HepG2 (cell line): ENCODE measurements around the gene ALOX15. TPM values are rescaled to one million over a fixed set of nuclear protein-coding genes. Genes with fewer than 3 reads are reported as not detected.

Experiments used
- ATAC-seq: fragments of 200-7000 bp; cut with Tn5 transposase; 3 replicates; pipeline ENCODE4 v1.9.1; 2020; ENCODE audit warnings: mild to moderate bottlenecking, moderate library complexity
- BruUV-seq: library from RNA; stranded (reverse); fragments of 400-500 nt; replicated peaks from 2 replicates; lab custom pipeline; 2021; lab: Mats Ljungman, UMichigan
- CTCF ChIA-PET: fragments of 300-600 bp; formaldehyde crosslinking; extraction: SDS; loops from one replicate; lab custom pipeline; 2021; ENCODE audit warnings: low total read pairs, inconsistent platforms, low intra/inter-chr PET ratio; lab: Yijun Ruan, JAX
- POLR2A ChIA-PET: fragments of 350-600 bp; sonication (Branson Sonifier 250); formaldehyde crosslinking; loops from one replicate; lab custom pipeline; 2020; ENCODE audit warnings: antibody characterized with exemption, inconsistent platforms; lab: Yijun Ruan, JAX
- DNase-seq: peaks from one replicate; pipeline ENCODE4 v3.0.0-alpha.2; 2015; ENCODE audit warnings: low spot score
- FAIRE-seq: peaks from 3 replicates; lab custom pipeline; 2011; peaks lifted over from hg19 to GRCh38; lab: Jason Lieb, UNC
- H2AFZ ChIP-seq: one replicate; pipeline ENCODE4 v1.6.1; 2011; ENCODE audit warnings: low read length, inconsistent platforms
- H3K27ac ChIP-seq: fragments of 300-600 bp; 3 replicates; pipeline ENCODE4 v1.8.0; 2011; ENCODE audit warnings: mixed run types, mild to moderate bottlenecking, mixed read lengths, low read length, inconsistent platforms; ENCODE audit not compliant: insufficient read depth; ENCODE audit errors: extremely low read length
- H3K27me3 ChIP-seq, 2 experiments: fragments of 200-600 bp in 1 of 2; 2 replicates in 1 of 2; 3 replicates in 1 of 2; pipeline versions ENCODE4 v1.6.0 to v1.8.0; 2011; ENCODE audit warnings: low read length in 2 of 2, mild to moderate bottlenecking in 2 of 2, moderate library complexity in 2 of 2, inconsistent platforms in 1 of 2; ENCODE audit not compliant: insufficient read depth in 2 of 2, control insufficient read depth in 1 of 2
- H3K36me3 ChIP-seq, 2 experiments: fragments of 200-600 bp in 1 of 2; replicated peaks in 1 of 2; 2 replicates in 1 of 2; 3 replicates in 1 of 2; pipeline versions ENCODE4 v1.5.1 to v1.8.0; 2011; ENCODE audit warnings: low read length in 2 of 2, inconsistent platforms in 1 of 2; ENCODE audit not compliant: insufficient read depth in 2 of 2, control insufficient read depth in 1 of 2
- H3K4me1 ChIP-seq: 2 replicates; pipeline ENCODE4 v1.5.1; 2012; ENCODE audit warnings: low read length, inconsistent platforms; ENCODE audit not compliant: insufficient read depth
- H3K4me2 ChIP-seq: 2 replicates; pipeline ENCODE4 v1.6.0; 2011; ENCODE audit warnings: low read depth, low read length, inconsistent platforms
- H3K4me3 ChIP-seq, 3 experiments: fragments of 200-600 bp in 1 of 3; sonication (generic), shearing (Covaris generic) in 1 of 3; replicated peaks in 1 of 3; 2 replicates each; pipeline ENCODE4 v1.5.1; 2011 to 2016; ENCODE audit warnings: low read length in 3 of 3, inconsistent platforms in 2 of 3, low read depth in 2 of 3, mild to moderate bottlenecking in 2 of 3, control low read depth in 1 of 3, mixed read lengths in 1 of 3; ENCODE audit not compliant: insufficient read depth in 1 of 3
- H3K79me2 ChIP-seq: one replicate; pipeline ENCODE4 v1.6.1; 2011; ENCODE audit warnings: low read length, inconsistent platforms; ENCODE audit not compliant: insufficient read depth
- H3K9ac ChIP-seq: 2 replicates; pipeline ENCODE4 v1.6.0; 2011; ENCODE audit warnings: mild to moderate bottlenecking, low read depth, low read length, inconsistent platforms; ENCODE audit not compliant: insufficient read depth
- H3K9me3 ChIP-seq: 2 replicates; pipeline ENCODE4 v1.5.1; 2012; ENCODE audit warnings: mild to moderate bottlenecking, low read length
- H4K20me1 ChIP-seq: 2 replicates; pipeline ENCODE4 v1.6.0; 2011; ENCODE audit warnings: inconsistent platforms, mild to moderate bottlenecking, low read length, moderate library complexity; ENCODE audit not compliant: insufficient read depth
- CC2D1A ChIP-seq: sonication (generic); formaldehyde crosslinking; IDR thresholded peaks from 2 replicates; pipeline ENCODE4 v1.8.1; 2023; ENCODE audit warnings: mild to moderate bottlenecking, missing genetic modification reagents
- ELF4 ChIP-seq: sonication (generic); formaldehyde crosslinking; IDR thresholded peaks from 2 replicates; pipeline ENCODE4 v1.5.0; 2020; ENCODE audit warnings: missing genetic modification reagents, mild to moderate bottlenecking, moderate library complexity, borderline replicate concordance
- EP300 ChIP-seq, 3 experiments: sonication (generic) in 1 of 3; formaldehyde crosslinking in 1 of 3; IDR thresholded peaks; 2 replicates each; pipeline versions ENCODE4 v1.5.1 to v1.6.1; 2011 to 2020; ENCODE audit warnings: low read depth in 2 of 3, low read length in 2 of 3, borderline replicate concordance in 1 of 3, improper control_type of control experiment in 1 of 3, mild to moderate bottlenecking in 1 of 3, missing genetic modification reagents in 1 of 3, moderate library complexity in 1 of 3
- RFXAP ChIP-seq: sonication (generic); formaldehyde crosslinking; IDR thresholded peaks from 2 replicates; pipeline ENCODE4 v1.4.0; 2020; ENCODE audit warnings: missing genetic modification reagents, borderline replicate concordance
- SP1 ChIP-seq, 2 experiments: fragments of 450-650 bp in 1 of 2; sonication (generic) in 1 of 2; formaldehyde crosslinking in 1 of 2; IDR thresholded peaks; 2 replicates each; pipeline versions ENCODE4 v1.4.0 to v1.6.1; 2016 to 2020; ENCODE audit warnings: missing genetic modification reagents in 1 of 2
- TRIM22 ChIP-seq: fragments of 450-650 bp; IDR thresholded peaks from 2 replicates; pipeline ENCODE4 v1.6.1; 2017
- ZBTB42 ChIP-seq: sonication (generic); formaldehyde crosslinking; IDR thresholded peaks from 2 replicates; pipeline ENCODE4 v1.5.0; 2020; ENCODE audit warnings: mild to moderate bottlenecking, missing genetic modification reagents
- ZKSCAN1 ChIP-seq: fragments of 150-350 bp; IDR thresholded peaks from 2 replicates; pipeline ENCODE4 v1.6.1; 2014; ENCODE audit warnings: low read length
- ZNF296 ChIP-seq: sonication (generic); formaldehyde crosslinking; conservative IDR thresholded peaks from 2 replicates; pipeline ENCODE4 v1.5.0; 2020; ENCODE audit warnings: mild to moderate bottlenecking, missing genetic modification reagents
- ZNF367 ChIP-seq: sonication (generic); formaldehyde crosslinking; IDR thresholded peaks from 2 replicates; pipeline ENCODE4 v1.4.0; 2020; ENCODE audit warnings: missing genetic modification reagents, borderline replicate concordance
- ZNF431 ChIP-seq: sonication (generic); formaldehyde crosslinking; IDR thresholded peaks from 2 replicates; pipeline ENCODE4 v1.9.0; 2022; ENCODE audit warnings: missing genetic modification reagents, low read depth, mild to moderate bottlenecking, borderline replicate concordance
- ZNF619 ChIP-seq: sonication (generic); formaldehyde crosslinking; IDR thresholded peaks from 2 replicates; pipeline ENCODE4 v1.4.0; 2020; ENCODE audit warnings: mild to moderate bottlenecking, missing genetic modification reagents
- WGBS: methylation state at CpG from one replicate; pipeline ENCODE4 v1.1.6; 2017; ENCODE audit warnings: low lambda C conversion rate; 5-methylcytosine and 5-hydroxymethylcytosine counted together
- in situ Hi-C: cut with HindIII; loops from 2 replicates; pipeline ENCODE4 v1.10.0; 2017; ENCODE audit warnings: low pct_unique_long_range_greater_than_20kb; ENCODE audit not compliant: extremely low pct_ligation_motif_present
- intact Hi-C: fragments of 100-400 bp; cut with micrococcal nuclease; formaldehyde crosslinking; loops from one replicate; pipeline ENCODE4 v1.10.0; 2022; ENCODE audit not compliant: unreplicated experiment
- polyA plus RNA-seq, 8 experiments: library from polyadenylated mRNA; depleted of rRNA in 3 of 8; stranded (reverse) in 7 of 8; unstranded in 1 of 8; fragments of >200 nt; fragmentation: Illumina TruSeq in 4 of 8; extraction: Trizol in 4 of 8; gene quantifications; 2 replicates each; pipeline versions ENCODE4 v1.2.1 to v1.2.3, GENCODE V29; 2011 to 2016; ENCODE audit warnings: low read depth in 4 of 8, missing spikeins in 1 of 8, mixed read lengths in 1 of 8; ENCODE audit not compliant: insufficient read depth in 1 of 8
- total RNA-seq, 5 experiments: library from RNA; depleted of rRNA; stranded (reverse); fragments of >200 nt; fragmentation: Illumina TruSeq; extraction: Trizol; gene quantifications; 2 replicates each; pipeline ENCODE4 v1.2.3, GENCODE V29; 2016; ENCODE audit warnings: low read depth in 1 of 5

ALOX15 gene
- total and polyA plus RNA-seq, 2 of the 13 experiments (the other 11 are each of a cell fraction or from before 2014, with no cell fraction given): 0.04 TPM; not detected in 1

- ChIA-PET CTCF (no interaction called here), POLR2A (no interaction called here)
- no peaks in the 10 kb centered on the region for H3K36me3 ChIP-seq
- WGBS: 49% methylated on average over 11 of the region's 11 CpGs
- peaks cover 0 to 2% of the 10 kb centered on the region in 2 experiments; a peak in 1 of 5 replicates for H3K27me3 ChIP-seq
- H3K9ac ChIP-seq: no peak overlapping the region
- H3K9me3 ChIP-seq: no peaks in the 10 kb centered on the region
- in situ Hi-C loops (no loop called here), intact Hi-C loops (no loop called here)
- H3K79me2 ChIP-seq: no peaks in the 10 kb centered on the region
- TF ChIP-seq CC2D1A (CRISPR knock-in tag) (no peak), ZNF367 (CRISPR knock-in tag) (no peak), TRIM22 (no peak), ZNF431 (CRISPR knock-in tag) (no peak), EP300 (IDR thresholded peaks at IDR 0.05; ENCODE audit: low read depth in 2 of 2, low read length in 2 of 2) (no peak), EP300 (CRISPR knock-in tag; IDR thresholded peaks at IDR 0.05; ENCODE audit: borderline replicate concordance) (no peak), ZKSCAN1 (no peak), ZBTB42 (no peak), SP1 (IDR thresholded peaks at IDR 0.05) (no peak), SP1 (CRISPR knock-in tag; IDR thresholded peaks at IDR 0.05) (no peak), ZNF619 (CRISPR knock-in tag) (no peak), ELF4 (no peak), ZNF296 (CRISPR knock-in tag) (no peak), RFXAP (CRISPR knock-in tag) (no peak)
- H3K27ac ChIP-seq: no peak overlapping the region
- H2AFZ ChIP-seq: no peak overlapping the region
- no peak overlapping the region for H3K4me3 ChIP-seq
- no peaks in the 10 kb centered on the region for H4K20me1 ChIP-seq
- peaks cover 11% of the 10 kb centered on the region for H3K4me1 ChIP-seq
- DNase-seq: no peak
- no peak for ATAC-seq
- no TSS peak for BruUV-seq
- H3K4me2 ChIP-seq: no peak overlapping the region
- no peak for FAIRE-seq
These were observed 49.1 kb downstream of the ALOX15 start for GRCh38 chr17:4592240-4593005.
